ENCODE data around the gene QRICH2. TPM values are rescaled to one million over a fixed set of nuclear protein-coding genes. Genes with fewer than 3 reads are reported as not detected.

Gene QRICH2
- total RNA-seq, 1 donor from 2014 or later: 12.2 TPM

- TF ChIP-seq, protein P1, sequence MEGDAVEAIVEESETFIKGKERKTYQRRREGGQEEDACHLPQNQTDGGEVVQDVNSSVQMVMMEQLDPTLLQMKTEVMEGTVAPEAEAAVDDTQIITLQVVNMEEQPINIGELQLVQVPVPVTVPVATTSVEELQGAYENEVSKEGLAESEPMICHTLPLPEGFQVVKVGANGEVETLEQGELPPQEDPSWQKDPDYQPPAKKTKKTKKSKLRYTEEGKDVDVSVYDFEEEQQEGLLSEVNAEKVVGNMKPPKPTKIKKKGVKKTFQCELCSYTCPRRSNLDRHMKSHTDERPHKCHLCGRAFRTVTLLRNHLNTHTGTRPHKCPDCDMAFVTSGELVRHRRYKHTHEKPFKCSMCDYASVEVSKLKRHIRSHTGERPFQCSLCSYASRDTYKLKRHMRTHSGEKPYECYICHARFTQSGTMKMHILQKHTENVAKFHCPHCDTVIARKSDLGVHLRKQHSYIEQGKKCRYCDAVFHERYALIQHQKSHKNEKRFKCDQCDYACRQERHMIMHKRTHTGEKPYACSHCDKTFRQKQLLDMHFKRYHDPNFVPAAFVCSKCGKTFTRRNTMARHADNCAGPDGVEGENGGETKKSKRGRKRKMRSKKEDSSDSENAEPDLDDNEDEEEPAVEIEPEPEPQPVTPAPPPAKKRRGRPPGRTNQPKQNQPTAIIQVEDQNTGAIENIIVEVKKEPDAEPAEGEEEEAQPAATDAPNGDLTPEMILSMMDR (IDR thresholded peaks at IDR 0.05; ENCODE audit: partially characterized antibody, unreplicated experiment): no peak
- Mint-ChIP-seq H3K27me3 (ENCODE audit: unreplicated experiment) (peaks cover 4% of the 10 kb centered on the region), H3K36me3 (ENCODE audit: unreplicated experiment) (no peaks in the 10 kb centered on the region), H3K4me1 (ENCODE audit: low read depth, unreplicated experiment) (no peaks in the 10 kb centered on the region), H3K9me3 (ENCODE audit: unreplicated experiment) (no peaks in the 10 kb centered on the region), H3K27ac (ENCODE audit: unreplicated experiment) (peak overlapping the region; percentile 50), H3K4me3 (ENCODE audit: unreplicated experiment) (no peak overlapping the region)
- DNase-seq: no peak
Measured at GRCh38 chr17:76251478-76252039, 56.5 kb downstream of the QRICH2 start.

GRCh38 chr17:76250141-76250540 lies 57.9 kb downstream of the QRICH2 start:
- H3K4me3 Mint-ChIP-seq (ENCODE audit: unreplicated experiment): no peak overlapping the region
- no peaks in the 10 kb centered on the region for H3K36me3 Mint-ChIP-seq (ENCODE audit: unreplicated experiment)
- H3K27me3 Mint-ChIP-seq (ENCODE audit: unreplicated experiment): peaks cover 1% of the 10 kb centered on the region
- no peak overlapping the region for H3K27ac Mint-ChIP-seq (ENCODE audit: unreplicated experiment)
- no peaks in the 10 kb centered on the region for H3K9me3 Mint-ChIP-seq (ENCODE audit: unreplicated experiment)
- no peaks in the 10 kb centered on the region for H3K4me1 Mint-ChIP-seq (ENCODE audit: low read depth, unreplicated experiment)
- no peak for DNase-seq
- TF ChIP-seq, protein P1 (IDR thresholded peaks at IDR 0.05; ENCODE audit: partially characterized antibody, unreplicated experiment): no peak

DNA sequence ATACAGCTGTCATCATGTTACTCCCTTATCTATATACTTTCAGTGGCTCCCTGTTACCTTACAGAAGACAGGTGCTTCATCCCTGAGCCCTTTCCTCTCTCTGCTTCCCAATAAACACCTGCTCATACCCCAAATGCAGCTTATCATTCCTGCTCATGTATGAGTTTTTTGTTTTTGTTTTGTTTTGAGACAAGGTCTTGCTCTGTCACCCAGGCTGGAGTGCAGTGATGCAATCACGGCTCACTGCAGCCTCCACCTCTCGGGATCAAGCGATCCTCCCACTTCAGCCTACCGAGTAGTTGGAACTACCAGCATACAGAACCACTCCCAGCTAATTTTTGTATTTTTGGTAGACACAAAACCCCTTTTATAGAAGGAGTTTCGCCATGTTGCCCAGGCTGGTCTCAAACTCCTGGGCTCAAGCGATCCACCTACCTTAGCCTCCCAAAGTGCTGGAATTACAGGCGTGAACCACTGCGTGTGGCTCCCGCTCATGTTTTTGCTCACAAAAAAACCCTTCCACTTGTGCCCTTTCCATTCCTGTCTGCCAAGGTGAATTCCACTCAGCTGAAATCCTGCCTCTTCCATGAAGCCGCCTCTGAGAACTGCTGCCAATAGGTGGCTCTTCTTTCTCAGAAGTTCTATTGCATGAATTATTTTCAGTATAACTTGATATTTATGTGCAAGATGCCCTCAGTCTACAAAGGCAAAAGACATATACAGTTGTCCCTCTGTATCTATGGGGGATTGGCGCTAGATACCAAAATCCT lies 59.9 kb downstream of the QRICH2 start:
- TF ChIP-seq, protein P1 (IDR thresholded peaks at IDR 0.05; ENCODE audit: partially characterized antibody, unreplicated experiment): no peak
- H3K9me3 Mint-ChIP-seq (ENCODE audit: unreplicated experiment): no peaks in the 10 kb centered on the region

GRCh38 chr17:76247304-76247703 lies 60.8 kb downstream of the QRICH2 start:
- H3K9me3 Mint-ChIP-seq (ENCODE audit: unreplicated experiment): no peaks in the 10 kb centered on the region
- no peaks in the 10 kb centered on the region for H3K4me1 Mint-ChIP-seq (ENCODE audit: low read depth, unreplicated experiment)
- DNase-seq: no peak
- no peak overlapping the region for H3K4me3 Mint-ChIP-seq (ENCODE audit: unreplicated experiment)
- TF ChIP-seq, protein P1 (IDR thresholded peaks at IDR 0.05; ENCODE audit: partially characterized antibody, unreplicated experiment): no peak
- H3K27me3 Mint-ChIP-seq (ENCODE audit: unreplicated experiment): peaks cover 5% of the 10 kb centered on the region
- H3K36me3 Mint-ChIP-seq (ENCODE audit: unreplicated experiment): no peaks in the 10 kb centered on the region
- H3K27ac Mint-ChIP-seq (ENCODE audit: unreplicated experiment): no peak overlapping the region

More for the DNA sequence above, 59.9 kb downstream of the QRICH2 start:
- H3K36me3 Mint-ChIP-seq (ENCODE audit: unreplicated experiment): no peaks in the 10 kb centered on the region
- peaks cover 3% of the 10 kb centered on the region for H3K27me3 Mint-ChIP-seq (ENCODE audit: unreplicated experiment)
- H3K4me1 Mint-ChIP-seq (ENCODE audit: low read depth, unreplicated experiment): no peaks in the 10 kb centered on the region
- no peak overlapping the region for H3K27ac Mint-ChIP-seq (ENCODE audit: unreplicated experiment)
- no peak overlapping the region for H3K4me3 Mint-ChIP-seq (ENCODE audit: unreplicated experiment)
- DNase-seq: no peak

Data from glutamatergic neuron (in vitro differentiated cells).